Activated CD4-positive, alpha-beta T cell treated with anti-CD3 and anti-CD28 coated beads, Interleukin-10, Interleukin-2, amounts not matched to agents 100 ng/mL and 50 ng/mL, durations not matched to agents 16 hours and 8 hours (primary cell): ENCODE data around the gene EXD3.
A peak's percentile ranks its signal among the peaks of the same experiment; 100 is the strongest.

Experiments used
- DNase-seq: peaks from one replicate; pipeline ENCODE4 v3.0.0-alpha.2; 2020

The EXD3 gene

DNA sequence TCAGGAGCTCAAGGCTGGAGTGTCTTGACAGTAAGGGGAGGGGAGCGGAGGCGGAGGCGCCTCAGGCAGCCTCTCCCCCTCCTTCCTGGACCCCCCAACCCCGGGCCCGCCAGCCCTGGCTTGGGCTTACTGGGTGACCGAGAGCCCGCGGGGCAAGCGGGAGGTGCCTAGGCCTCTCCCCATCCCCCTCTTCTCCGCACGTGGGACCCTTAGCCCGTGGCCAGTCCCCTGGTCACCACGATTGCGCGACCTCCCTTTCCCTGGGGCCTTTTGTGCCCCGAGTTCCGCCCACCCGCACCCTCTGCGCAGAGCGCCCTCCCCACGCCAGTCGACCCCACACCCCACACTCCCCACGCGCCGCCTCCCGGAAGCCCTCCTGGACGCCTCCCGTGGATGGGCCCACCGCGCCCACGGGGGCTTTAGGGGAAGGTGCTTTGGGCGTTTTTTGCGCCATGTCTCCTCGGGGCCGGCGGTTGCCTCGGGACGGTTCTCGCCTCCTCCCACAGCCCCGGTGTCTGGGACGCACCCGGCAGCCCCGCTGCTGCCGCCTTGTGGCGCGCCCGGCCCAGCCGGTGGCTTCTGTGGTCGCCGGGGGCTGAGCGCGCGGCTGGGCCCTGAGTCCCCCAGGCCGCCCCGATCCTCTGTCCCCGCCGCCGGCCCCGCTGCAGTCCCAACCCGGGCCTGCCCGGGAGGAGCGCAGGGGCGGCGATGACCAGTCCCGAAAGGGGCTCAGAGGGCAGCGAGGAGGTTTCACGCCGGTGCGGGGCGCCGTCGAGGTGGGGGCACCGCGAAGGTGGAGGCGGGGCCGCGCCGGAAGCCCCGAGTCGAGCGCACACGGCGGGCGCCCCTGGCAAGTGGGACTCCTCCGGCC lies 142.3 kb downstream of the EXD3 start:
- DNase-seq, result no peak

DNA sequence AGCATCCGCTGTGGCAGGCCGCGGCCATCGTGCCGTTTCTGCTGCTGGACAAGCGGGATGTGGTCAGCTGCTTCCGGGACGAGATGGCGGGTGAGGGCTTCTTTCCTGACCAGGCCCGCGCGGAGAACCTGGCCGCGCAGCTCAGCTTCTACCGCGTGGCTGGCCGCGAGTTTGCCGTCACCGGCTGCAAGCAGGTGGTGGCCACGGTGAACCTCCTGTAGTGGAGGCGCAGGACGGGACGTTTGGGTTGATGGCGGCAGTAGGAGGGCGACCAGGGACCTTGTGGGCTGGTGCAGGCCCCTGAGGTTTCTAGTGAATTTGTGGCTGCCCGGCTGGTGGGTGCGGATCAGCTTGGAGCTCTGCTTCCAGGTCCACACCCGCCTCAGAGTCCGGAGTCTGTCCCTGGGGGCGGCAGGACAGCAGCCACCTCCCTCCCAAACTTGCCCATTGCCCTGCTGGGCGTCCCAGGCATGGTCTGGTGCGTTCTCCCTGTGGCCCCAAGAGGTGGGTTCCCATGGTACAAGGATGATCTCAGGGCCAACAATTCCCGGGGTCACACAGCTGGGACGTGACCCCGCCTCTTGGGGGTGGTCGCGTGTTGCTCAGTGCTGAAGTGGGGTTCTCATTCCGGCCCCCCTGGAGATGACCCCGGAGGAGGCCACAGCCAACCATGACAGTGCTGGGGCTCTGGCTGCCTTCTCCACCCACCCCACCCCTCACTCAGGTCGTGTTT lies 143.1 kb downstream of the EXD3 start:
- DNase-seq, result no peak

DNA sequence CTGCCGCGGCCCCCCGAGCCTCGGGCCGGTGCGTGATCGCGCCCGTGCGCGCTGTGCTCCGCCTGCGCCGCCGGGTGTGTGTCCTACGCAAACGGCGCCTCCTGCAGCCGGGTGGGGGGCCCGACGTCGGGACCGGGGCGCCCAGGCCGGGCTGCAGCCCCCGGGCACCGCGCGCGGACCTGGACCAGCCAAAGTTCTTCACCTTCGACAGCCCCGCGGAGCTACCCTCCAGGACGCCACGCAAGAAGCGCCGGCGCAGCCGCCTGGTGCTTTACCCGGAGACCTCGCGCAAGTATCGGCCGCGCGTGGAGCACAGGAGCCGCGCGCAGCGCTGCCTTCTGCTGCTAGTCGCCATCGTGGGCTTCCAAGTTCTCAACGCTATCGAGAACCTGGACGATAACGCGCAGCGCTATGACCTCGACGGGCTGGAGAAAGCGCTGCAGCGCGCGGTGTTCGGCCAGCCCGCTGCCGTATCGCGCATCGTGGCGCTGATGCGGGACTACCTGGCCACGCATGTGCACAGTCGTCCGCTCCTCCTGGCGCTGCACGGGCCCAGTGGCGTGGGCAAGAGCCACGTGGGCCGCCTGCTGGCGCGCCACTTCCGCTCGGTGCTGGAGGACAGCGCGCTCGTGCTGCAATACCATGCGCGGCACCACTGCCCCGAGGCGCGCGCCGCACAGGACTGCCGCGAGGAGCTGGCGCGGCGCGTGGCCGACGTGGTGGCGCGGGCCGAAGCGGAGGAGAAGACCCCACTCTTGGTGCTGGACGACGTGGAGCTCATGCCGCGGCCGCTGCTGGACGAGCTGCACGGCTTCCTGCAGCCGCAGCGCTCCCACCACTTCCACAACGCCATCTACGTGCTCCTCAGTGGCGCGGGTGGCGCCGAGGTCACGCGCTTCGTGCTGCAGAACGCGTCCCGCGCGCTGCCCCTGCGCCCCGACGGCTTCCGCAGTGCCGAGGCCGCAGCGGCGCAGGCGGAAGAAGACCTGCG lies 143.9 kb downstream of the EXD3 start:
- no peak for DNase-seq

DNA sequence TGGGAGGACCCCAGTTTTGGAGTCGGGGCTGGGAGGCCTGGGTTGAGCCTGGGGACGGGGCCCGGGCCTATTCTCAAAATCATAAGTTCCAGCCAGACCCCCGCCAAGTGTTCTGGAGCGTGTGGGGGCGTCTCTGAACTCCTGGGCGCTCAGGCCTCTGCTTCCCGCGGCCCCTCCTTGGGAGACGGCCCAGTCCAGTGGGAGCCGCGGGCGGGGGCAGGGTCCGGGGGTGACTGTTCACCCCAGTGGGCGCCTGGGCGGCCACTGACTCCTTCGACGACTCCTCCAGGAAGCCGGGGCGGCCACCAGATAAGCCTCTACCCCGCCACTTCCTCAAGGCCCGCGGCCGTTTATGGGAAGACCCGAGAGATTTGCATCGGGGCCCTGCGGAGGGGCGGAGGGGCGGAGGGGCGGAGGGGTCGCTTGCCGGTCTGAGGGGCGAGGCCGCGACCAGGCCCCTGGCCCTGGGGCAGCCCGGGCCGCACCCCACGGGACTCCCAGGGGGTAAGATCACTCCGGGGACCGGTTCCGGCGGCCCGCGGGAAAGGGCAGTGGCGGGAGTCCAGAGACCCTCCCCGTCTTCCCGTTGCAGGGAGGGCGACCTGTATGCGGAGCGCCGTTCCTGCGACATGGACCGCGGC lies 144.8 kb downstream of the EXD3 start:
- DNase-seq, result no peak

DNA sequence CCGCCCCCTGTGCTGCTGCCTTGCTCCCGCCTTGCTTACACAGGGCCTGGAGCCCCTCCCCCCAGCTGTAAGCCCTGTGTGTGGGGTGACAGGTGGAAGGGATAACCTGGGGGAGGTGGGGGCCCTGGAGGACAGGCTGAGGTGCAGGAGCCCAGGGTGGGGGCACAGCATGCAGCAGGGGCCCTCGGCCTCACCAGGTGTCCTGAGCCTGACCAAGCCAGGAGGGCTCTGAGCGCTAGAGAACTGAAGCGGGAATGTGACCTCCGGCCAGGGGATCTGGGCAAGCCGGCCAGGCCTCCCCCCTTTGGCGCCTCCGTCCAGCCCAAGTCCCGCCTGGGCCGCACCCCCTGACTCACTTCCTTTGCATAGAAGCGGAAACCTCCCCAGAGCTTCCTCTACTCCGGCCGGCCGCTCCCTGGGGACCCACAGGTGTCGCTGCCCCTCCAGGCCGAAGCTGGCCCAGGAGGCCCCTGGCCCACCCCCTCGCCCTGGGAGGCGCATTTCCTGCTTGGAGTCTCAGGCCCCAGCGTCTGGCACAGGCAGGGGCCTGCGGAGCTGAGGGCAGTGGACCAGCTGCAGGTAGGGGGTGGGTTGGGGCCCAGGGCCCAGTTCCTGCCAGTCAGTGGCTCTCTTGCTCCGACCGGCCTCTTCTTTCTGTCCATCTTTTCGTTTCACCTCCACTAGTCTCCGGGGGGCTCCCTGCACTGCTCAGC lies 145.5 kb downstream of the EXD3 start, which contains the start of gene TOR4A:
Gene TOR4A (plus strand): TSS at position 398 of the 713 bp plus-strand sequence. CDS start 964 bp downstream, outside the sequence.
- DNase-seq, result peak; percentile 69

DNA sequence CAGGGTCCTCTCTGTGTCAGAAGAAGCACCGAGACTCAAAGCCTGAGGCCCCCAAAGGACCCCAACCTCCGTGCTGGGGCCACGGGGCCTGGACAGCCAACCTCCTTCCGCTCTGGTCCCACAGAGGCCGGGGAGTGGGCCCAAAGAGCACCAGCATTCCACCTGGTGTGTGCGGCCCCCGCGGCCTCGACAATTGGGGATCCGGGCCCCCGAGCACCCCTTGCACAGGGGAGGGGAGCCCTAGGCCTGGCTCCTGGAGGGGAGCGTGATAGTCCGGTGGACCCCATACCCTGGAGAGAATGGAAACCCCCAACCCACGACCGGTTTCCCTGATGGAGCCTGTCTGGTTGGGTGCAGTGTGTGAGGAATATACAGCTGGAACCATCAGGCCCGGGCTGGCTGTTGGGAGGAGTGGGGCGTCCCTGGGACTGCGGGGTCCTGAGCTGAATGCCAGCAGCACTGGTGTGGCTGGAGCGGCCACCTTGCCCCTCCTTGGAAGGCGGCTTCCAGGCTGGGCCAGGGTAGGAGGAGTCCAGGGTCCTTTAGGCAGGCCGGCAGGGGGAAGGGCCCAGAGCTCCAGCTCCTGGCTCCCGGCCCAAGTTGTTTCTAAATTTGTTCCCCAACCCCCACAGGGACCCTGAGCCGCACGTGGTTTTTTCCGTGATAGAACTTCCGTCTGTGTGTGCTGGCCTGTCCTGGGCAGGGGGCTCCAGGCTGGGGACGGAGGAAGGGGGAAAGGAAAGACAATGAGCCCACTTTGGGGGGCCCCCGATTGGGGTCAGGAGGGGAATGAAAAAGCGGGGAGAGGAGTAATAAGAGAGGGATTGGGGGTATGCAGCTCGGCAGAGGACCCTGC lies 146.3 kb downstream of the EXD3 start:
- no peak for DNase-seq

DNA sequence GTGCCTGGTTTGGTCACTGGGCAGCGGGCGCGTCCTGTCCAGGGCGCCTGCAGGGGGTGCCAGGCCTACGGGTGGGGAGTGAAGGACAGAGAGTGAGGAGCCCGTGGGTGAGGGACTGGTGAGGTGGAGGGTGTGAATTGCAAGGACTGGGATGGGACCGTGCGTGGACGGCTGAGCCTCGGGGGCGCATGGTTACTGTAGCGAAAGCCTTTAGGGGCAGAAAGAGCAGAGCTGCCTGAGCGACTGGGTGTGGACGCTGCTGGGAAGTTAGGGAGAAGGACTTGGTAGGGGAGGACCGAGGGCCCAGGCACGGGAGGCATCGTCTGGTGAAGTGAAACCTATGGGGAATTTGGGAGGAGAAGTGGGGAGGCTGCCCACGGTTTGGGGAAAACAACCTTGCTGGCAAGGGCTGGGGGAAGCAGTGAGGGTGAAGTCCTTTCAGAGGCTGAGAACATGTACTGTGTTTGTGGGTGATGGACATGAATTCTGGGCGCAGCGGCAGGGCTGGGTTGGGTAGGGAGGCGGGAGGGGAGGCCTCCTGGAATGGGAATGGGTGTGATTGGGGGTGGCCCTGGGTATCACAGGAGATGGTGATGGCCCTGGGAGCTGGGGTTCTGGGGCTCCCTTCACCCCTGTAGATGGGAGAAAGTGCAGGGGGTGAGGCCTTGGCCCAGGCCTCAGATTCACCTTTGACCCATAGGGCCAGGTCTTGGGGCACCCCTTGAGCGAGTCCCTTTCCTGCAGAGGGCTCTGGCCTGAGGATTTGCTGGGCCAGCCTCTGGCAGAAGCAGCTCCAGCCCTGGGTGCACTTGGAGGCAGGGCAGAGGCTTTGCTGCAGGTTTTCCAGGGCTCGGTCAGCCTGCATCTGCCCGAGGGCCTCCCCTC lies 147.1 kb downstream of the EXD3 start:
- DNase-seq, result no peak

DNA sequence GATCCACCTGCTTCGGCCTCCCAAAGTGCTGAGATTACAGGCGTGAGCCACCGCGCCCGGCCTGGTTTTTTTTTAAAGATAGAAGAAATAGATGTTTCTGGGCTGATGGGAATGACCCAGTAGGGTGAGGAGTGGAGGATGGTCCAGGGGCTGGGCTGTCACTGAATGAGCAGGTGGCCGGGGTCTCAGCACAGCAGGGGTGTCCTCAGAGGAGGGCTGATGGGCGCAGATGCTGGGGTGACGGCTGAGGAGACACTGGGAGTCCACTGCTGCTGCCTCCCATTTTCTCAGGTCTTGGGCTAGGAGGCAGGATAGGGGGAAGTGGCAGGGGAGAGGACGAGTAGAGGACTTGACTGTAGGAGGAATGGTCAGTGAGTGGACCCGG lies 147.8 kb downstream of the EXD3 start:
- DNase-seq, result no peak

DNA sequence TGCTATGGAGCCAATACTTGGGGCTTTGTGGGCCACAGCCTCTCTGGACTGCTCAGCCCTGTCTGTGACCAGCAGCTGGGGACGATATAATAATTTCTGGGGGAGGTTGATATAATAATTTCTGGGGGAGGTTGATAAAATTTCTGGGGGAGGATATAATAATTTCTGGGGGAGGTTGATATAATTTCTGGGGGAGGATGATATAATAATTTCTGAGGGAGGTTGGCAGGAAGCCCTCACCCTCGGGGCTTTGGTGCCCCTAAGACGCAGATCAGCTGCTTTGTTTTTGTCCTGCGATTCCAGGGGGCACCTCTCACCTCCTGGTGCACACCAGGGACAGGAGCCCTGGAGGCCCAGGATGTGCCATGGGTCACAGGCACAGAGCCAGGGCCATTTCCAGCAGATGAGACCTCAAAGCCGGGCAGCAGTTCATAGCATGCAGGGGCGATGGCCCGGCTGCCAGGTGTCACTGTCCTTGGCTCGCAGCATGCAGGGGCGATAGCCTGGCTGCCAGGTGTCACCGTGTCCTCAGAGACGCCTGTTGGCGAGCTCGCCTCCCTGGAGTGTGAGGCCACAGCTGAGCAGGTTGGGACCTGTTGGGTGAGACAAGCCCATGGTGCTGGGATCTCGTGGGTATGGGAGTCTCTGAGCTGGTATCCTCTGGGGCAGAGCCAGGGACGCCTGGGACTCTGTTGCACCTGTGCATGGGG lies 149.2 kb downstream of the EXD3 start:
- DNase-seq, result no peak

DNA sequence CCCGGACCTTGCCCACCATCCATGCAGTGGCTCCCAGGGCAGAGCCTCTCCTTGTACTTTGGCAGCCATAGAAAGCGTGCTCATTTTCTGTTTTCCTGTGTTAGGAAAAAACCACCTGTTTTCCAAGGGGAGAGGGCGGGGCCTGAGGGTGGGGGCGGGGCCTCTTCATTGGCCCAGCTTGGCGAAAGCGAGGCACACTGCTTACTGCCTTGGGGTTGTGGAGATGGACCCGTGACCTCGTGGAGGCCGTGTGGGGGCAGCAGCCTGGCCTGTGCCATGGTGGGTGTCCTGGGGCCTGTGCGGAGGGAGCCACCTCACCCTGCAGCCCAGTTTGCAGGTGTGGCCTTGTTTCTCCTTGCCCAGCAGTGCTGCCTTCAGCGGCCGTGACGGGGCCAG lies 149.9 kb downstream of the EXD3 start:
- DNase-seq, result no peak

DNA sequence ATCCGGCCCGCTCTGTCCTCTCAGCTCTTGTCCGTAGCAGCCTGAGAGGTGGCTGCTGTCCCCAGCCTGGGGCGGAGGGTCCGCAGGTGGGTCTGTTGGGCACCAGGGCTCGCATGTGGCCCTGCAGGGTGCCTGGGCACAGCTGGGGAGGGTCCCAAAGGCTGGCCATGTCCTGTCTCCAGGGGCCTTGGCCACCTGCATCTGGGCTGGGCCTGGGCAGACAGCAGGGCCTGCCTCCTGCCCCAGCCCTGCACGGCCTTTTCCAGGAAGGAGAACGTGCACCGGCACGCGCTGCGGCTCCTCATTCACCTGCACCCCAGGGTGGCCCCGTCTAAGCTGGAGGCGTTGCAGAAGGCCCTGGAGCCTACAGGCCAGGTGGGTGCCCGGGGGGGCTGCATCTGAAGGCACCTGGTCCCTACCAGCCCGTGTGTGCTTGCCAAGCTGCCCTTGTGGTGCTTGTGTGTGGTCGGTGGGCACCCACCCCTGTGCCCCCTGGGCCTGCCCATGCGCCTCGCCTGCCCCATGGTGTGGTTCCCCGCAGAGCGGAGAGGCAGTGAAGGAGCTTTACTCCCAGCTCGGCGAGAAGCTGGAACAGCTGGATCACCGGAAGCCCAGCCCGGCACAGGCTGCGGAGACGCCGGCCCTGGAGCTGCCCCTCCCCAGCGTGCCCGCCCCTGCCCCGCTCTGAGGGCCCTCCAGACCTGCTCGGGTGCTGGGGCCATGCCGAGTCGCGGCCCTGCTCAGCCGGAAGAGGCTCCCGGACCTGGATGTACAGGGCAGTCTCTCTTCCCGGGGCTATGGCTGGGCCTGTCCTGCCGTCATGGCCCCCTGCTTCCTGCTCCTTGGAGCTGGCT lies 150.5 kb downstream of the EXD3 start:
- DNase-seq, result no peak

DNA sequence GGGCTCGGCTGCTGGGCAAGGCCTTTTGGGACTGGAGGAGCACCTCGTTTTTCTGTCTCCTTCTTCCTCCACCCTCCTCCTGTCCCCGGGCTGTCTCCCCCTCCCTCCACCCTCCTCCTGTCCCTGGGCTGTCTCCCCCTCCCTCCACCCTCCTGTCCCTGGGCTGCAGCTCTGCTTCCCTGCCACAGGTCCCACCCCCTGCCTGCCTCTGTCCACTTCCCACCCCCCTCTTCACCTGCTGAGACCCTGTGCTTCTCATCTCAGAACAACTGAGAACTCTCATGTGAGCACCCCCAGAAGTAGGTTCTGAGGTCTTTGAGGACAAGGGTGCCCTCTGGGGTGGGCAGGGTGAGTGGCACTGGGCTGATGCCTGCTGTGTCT lies 151.3 kb downstream of the EXD3 start:
- no peak for DNase-seq

DNA sequence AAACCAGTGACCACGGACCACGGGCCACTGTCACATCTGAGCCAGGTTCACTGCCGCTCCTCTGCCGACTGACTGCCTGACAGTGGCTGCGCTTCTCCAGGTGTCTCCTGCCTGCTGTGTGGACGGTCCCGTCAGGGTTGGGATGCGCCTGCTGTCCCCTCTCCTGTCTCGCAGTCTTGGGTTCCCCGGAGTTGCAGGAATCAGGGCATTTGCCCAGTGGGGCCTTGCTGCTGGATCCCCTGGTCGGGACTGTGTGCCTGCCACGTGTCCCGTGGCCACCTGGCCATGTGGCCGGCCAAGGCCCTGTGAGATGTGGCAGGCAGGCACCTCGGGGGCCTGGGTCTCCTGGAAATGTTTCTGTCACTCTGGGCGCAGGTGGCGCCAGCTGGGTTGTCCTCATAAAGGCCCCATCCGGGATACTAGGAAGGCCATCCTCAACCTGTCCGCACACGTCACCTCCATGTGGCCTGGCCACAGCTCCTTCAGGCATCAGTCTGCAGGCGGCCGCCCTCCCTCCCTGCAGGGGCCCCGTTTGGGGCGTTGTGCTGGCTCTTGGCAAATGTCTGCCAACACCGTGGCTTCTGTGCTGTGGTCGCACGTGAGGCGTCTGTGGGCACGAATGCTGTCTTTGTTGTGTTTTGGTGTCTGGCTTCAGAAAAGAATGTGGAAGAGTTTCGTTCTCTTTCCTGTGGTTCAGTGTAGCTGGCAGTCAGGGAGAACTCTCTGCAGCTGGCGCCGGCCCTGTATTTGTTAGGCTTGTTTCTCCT lies 151.8 kb downstream of the EXD3 start:
- DNase-seq, result peak; percentile 32

DNA sequence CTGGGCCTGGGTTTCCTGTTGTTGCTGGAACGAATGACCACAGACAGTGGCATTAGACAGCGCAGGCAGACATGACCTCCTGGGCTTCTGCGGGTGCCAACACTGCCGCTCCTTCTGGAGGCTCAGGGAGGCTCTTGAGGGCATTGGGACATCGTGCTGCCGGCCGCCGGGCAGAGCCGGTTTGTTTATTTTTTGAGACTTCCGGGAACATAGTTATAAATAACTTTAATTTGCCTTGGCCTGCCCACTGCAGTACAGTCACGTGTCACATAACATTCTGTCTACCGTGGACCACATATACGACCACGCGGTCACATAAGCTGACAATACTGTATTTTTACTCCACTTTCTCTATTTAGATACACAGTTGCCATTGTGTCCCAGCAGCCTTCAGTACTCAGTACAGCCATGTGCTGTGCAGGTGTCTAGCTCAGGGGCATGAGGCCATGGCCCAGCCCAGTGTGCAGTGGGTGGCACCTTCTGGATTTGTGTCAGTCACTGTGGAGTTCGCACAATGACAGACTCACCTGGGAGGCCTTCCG lies 153.7 kb downstream of the EXD3 start:
- DNase-seq, result no peak

DNA sequence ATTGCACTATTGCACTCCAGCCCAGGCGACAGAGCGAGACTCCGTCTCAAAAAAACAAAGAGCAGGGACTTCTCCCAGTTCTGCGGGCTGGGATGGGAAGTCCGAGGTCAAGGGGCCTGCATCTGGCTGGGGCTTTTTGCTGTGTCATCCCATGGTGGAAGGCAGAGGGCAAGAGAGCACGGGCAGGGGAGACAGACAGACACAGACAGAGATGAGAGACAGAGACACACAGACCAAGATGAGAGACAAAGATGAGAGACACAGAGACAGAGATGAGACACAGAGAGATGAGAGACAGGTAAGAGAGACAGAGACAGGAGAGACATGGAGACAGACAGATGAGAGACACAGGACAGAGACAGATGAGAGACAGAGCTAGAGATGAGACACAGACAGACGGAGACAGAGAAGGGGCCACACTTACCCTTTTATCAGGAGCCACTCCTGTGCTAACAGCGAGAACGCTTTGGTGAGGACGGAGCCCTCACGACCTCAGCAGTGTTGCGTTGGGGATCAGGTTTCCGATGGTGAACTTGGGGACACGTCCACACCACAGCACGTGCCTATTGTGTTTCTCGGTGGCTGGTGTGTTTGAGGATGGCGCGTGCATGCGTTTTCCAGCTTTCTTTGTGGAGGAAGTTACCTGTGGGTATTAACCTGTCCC lies 154.3 kb downstream of the EXD3 start:
- DNase-seq, result no peak

DNA sequence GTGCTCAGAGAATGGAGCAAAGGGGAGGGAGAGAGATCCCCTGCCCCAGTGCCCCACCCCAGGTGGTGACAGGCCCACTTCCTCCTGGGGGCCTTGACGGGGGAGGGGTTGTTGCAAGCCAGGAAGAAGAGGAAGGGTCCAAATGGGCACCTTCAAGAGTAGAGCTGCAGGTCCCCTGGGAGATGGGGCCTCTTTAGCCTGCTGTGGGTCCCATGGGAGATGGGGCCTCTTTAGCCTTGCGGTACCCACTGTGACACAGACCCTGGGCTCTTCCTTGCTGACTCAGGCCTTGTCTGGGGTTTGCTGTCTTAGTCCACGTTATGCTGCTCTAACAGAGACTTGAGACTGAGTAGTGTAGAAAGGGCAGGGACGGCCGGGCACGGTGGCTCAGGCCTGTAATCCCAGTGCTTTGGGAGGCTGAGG lies 155.0 kb downstream of the EXD3 start:
- no peak for DNase-seq
